ENCODE measurements around the gene RASSF7.

DNA sequence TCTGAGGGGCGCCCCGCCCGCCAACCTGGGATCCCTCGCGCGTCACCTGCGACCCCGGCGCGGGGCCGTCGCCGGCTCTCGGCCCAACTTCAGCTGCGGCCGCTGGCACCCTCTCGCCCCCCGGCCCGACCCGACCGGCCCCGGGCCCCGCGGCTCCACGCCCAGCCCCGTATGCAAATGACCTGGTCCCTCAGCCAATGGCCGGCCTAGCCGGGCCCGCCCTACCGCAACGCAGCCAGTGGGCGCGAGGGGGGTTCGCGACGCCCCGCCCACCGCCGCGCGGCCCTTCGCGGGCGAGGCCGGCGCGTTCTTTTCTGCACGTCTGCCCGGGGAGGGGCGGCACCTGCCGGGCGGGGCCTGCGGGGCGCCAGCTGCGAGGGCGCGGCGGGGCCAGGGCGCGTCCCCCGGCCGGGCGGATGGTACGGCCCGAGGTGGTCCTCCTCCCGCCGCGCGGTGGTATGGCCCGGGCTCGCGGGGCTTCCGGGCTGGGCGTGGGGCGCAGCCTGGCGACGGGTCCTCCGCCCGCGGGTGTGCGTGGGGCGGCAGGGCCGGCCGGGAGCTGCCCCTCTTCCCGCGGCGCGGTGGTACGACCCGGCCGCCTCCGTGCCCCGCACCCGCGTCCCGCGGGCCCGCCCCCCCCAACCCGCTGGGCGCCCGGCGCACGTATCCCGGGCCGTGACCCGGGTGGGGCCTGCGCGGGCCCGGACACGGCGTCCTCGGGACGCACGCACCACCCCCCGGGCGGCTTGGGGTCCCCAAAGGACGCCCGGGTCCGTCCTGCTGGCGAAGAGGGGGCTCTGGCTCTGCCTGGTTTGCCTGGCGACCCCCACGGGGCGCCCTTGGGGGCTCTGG is 7.8 kb downstream of the RASSF7 start:
- TF ChIP-seq, protein P1, sequence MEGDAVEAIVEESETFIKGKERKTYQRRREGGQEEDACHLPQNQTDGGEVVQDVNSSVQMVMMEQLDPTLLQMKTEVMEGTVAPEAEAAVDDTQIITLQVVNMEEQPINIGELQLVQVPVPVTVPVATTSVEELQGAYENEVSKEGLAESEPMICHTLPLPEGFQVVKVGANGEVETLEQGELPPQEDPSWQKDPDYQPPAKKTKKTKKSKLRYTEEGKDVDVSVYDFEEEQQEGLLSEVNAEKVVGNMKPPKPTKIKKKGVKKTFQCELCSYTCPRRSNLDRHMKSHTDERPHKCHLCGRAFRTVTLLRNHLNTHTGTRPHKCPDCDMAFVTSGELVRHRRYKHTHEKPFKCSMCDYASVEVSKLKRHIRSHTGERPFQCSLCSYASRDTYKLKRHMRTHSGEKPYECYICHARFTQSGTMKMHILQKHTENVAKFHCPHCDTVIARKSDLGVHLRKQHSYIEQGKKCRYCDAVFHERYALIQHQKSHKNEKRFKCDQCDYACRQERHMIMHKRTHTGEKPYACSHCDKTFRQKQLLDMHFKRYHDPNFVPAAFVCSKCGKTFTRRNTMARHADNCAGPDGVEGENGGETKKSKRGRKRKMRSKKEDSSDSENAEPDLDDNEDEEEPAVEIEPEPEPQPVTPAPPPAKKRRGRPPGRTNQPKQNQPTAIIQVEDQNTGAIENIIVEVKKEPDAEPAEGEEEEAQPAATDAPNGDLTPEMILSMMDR (IDR thresholded peaks at IDR 0.05): peak in 1 of 3 donors; percentile 24
- no peak for TF ChIP-seq EP300 (IDR thresholded peaks at IDR 0.05)
